Activated CD8-positive, alpha-beta T cell treated with anti-CD3 and anti-CD28 coated beads for 36 hours (primary cell): ENCODE data around the gene PPP4C. TPM values are rescaled to one million over a fixed set of nuclear protein-coding genes. Genes with fewer than 3 reads are reported as not detected.

Experiments used
- ATAC-seq: fragments of 200-7000 bp; cut with Tn5 transposase; one replicate; pipeline ENCODE4 v1.10.0; 2021; ENCODE audit warnings: mild to moderate bottlenecking, moderate library complexity
- CTCF ChIA-PET: fragments of 350-600 bp; sonication (Branson Sonifier 250); formaldehyde crosslinking; loops from one replicate; lab custom pipeline; 2021; ENCODE audit warnings: antibody characterized with exemption; lab: Charles Lee
- POLR2A ChIA-PET: fragments of 350-600 bp; sonication (Branson Sonifier 250); formaldehyde crosslinking; loops from one replicate; lab custom pipeline; 2021; ENCODE audit warnings: antibody characterized with exemption; lab: Charles Lee
- DNase-seq: peaks from one replicate; pipeline ENCODE4 v3.0.0-alpha.2; 2020
- H3K27ac Mint-ChIP-seq: one replicate; pipeline ENCODE4 v1.8.0; 2021; ENCODE audit warnings: mild to moderate bottlenecking, mixed read lengths
- H3K27me3 Mint-ChIP-seq: one replicate; pipeline ENCODE4 v1.8.0; 2021; ENCODE audit warnings: mixed read lengths
- H3K36me3 Mint-ChIP-seq: one replicate; pipeline ENCODE4 v1.8.0; 2021; ENCODE audit warnings: low read depth, mixed read lengths
- H3K4me1 Mint-ChIP-seq: one replicate; pipeline ENCODE4 v1.8.0; 2021; ENCODE audit warnings: low read depth, mixed read lengths
- H3K4me3 Mint-ChIP-seq: one replicate; pipeline ENCODE4 v1.8.0; 2021; ENCODE audit warnings: mild to moderate bottlenecking, moderate library complexity, mixed read lengths
- H3K9me3 Mint-ChIP-seq: one replicate; pipeline ENCODE4 v1.8.0; 2021; ENCODE audit warnings: mixed read lengths
- CTCF ChIP-seq: fragments of 200-600 bp; IDR thresholded peaks from one replicate; pipeline ENCODE4 v1.8.0; 2022; ENCODE audit warnings: antibody characterized with exemption, mild to moderate bottlenecking
- intact Hi-C: fragments of 100-400 bp; cut with micrococcal nuclease; formaldehyde crosslinking; loops from one replicate; pipeline ENCODE4 v1.10.0; 2022
- total RNA-seq, 2 experiments: library from RNA; stranded (reverse); gene quantifications; one replicate each; pipeline ENCODE4 v1.2.3, GENCODE V29; 2021

PPP4C gene
- total RNA-seq, 2 experiments from 2014 or later = 116 to 121 TPM

- Mint-ChIP-seq H3K27me3 (no peaks in the 10 kb centered on the region), H3K9me3 (no peaks in the 10 kb centered on the region), H3K4me1 (peaks cover 30% of the 10 kb centered on the region), H3K27ac (peak within 1 kb of the TSS; percentile 100), H3K4me3 (peak within 1 kb of the TSS; percentile 91), H3K36me3 (peaks cover 61% of the 10 kb centered on the region)
- peak; percentile 87 for ATAC-seq
- peak; percentile 99 for DNase-seq
- ChIA-PET POLR2A (interaction anchor here (0.5 to 6.3 kb wide), 20 partner anchors 11 to 585 kb away, joined by 3 to 83 read pairs (median 4); partner anchors contain the start of genes CORO1A, GDPD3, HIRIP3 and INO80E), CTCF (interaction anchor here (1.0 to 3.2 kb wide), 5 partner anchors 10 to 249 kb away, joined by 4 to 14 read pairs (median 10); partner anchors contain the start of genes PAGR1 and TBX6)
- TF ChIP-seq CTCF = no peak
- intact Hi-C loops = loop anchor here (10.0 kb wide), 1 partner anchor 309 kb away; the partner anchor contains the start of genes MYL11 and TBC1D10B
Measured at GRCh38 chr16:30065102-30065942, 10.5 kb upstream of the PPP4C start, which contains the start of gene ALDOA. ALDOA (plus strand) TSS chr16:30065760; CDS start chr16:30066898, 1,138 bp downstream.

GRCh38 chr16:30065943-30066760 lies 9.6 kb upstream of the PPP4C start:
- ATAC-seq = no peak
- POLR2A ChIA-PET = interaction anchor here (0.6 to 6.3 kb wide), 19 partner anchors 12 to 571 kb away, joined by 3 to 83 read pairs (median 4); partner anchors contain the start of genes CORO1A, GDPD3, HIRIP3 and INO80E
- peak overlapping the region; percentile 91 for H3K4me3 Mint-ChIP-seq
- H3K36me3 Mint-ChIP-seq = peaks cover 69% of the 10 kb centered on the region
- H3K9me3 Mint-ChIP-seq = no peaks in the 10 kb centered on the region
- H3K4me1 Mint-ChIP-seq = peaks cover 30% of the 10 kb centered on the region
- DNase-seq = peak; percentile 62
- no peak for TF ChIP-seq CTCF
- CTCF ChIA-PET = interaction anchor here (1.0 to 3.2 kb wide), 7 partner anchors 11 to 250 kb away, joined by 3 to 14 read pairs (median 5); partner anchors contain the start of genes PAGR1 and TBX6
- intact Hi-C loops = loop anchor here (10.0 kb wide), 1 partner anchor 309 kb away; the partner anchor contains the start of genes MYL11 and TBC1D10B
- H3K27me3 Mint-ChIP-seq = no peaks in the 10 kb centered on the region
- H3K27ac Mint-ChIP-seq = peak overlapping the region; percentile 100

- intact Hi-C loops = loop anchor here (10.0 kb wide), 1 partner anchor 308 kb away; the partner anchor contains the start of genes MYL11 and TBC1D10B
- peaks cover 30% of the 10 kb centered on the region for H3K4me1 Mint-ChIP-seq
- no peak for TF ChIP-seq CTCF
- POLR2A ChIA-PET = interaction anchor here (0.6 to 6.3 kb wide), 13 partner anchors 11 to 570 kb away, joined by 3 to 83 read pairs (median 4); partner anchors contain the start of genes CORO1A, GDPD3, HIRIP3 and INO80E
- CTCF ChIA-PET = interaction anchor here (1.4 to 3.2 kb wide), 5 partner anchors 9 to 35 kb away, joined by 3 to 14 read pairs (median 5); partner anchors contain the start of gene TBX6
- H3K27ac Mint-ChIP-seq = peak overlapping the region; percentile 100
- peaks cover 76% of the 10 kb centered on the region for H3K36me3 Mint-ChIP-seq
- no peaks in the 10 kb centered on the region for H3K27me3 Mint-ChIP-seq
- H3K4me3 Mint-ChIP-seq = peak overlapping the region; percentile 91
- no peak for ATAC-seq
- DNase-seq = no peak
- H3K9me3 Mint-ChIP-seq = no peaks in the 10 kb centered on the region
Measured at GRCh38 chr16:30066761-30067583, 8.8 kb upstream of the PPP4C start.

GRCh38 chr16:30067584-30067916 lies 8.2 kb upstream of the PPP4C start:
- ChIA-PET CTCF (interaction anchor here (1.4 to 3.2 kb wide), 6 partner anchors 9 to 35 kb away, joined by 3 to 14 read pairs (median 5); partner anchors contain the start of gene TBX6), POLR2A (interaction anchor here (0.6 to 6.3 kb wide), 6 partner anchors 10 to 665 kb away, joined by 4 to 83 read pairs (median 14); partner anchors contain the start of genes MAPK3, PPP4C and TBX6)
- Mint-ChIP-seq H3K9me3 (no peaks in the 10 kb centered on the region), H3K27me3 (no peaks in the 10 kb centered on the region), H3K36me3 (peaks cover 81% of the 10 kb centered on the region), H3K4me1 (peaks cover 32% of the 10 kb centered on the region), H3K27ac (peak overlapping the region; percentile 100), H3K4me3 (peak overlapping the region; percentile 91)
- no peak for ATAC-seq
- DNase-seq = no peak
- TF ChIP-seq CTCF = no peak
- intact Hi-C loops = loop anchor here (10.0 kb wide), 1 partner anchor 307 kb away; the partner anchor contains the start of genes MYL11 and TBC1D10B
